Measurements from ENCODE around the gene PIGX. TPM values are rescaled to one million over a fixed set of nuclear protein-coding genes. Genes with fewer than 3 reads are reported as not detected.

The PIGX gene
- total and polyA plus RNA-seq, 2 experiments from 2014 or later, result 31.6 to 36.7 TPM

- H4K20me1 ChIP-seq (ENCODE audit: insufficient read depth, poor library complexity, severe bottlenecking), result peaks cover 10% of the 10 kb centered on the region
- no peaks in the 10 kb centered on the region for H3K27me3 ChIP-seq
- no peak overlapping the region for H2AFZ ChIP-seq
- H3K9me2 ChIP-seq (replicated peaks; ENCODE audit: insufficient read depth), result no peaks in the 10 kb centered on the region
- 55% methylated on average over 6 of the region's 6 CpGs for WGBS (ENCODE audit: low lambda C conversion rate, missing lambda C conversion rate)
- no peak for TF ChIP-seq CTCF (IDR thresholded peaks at IDR 0.05; ENCODE audit: poor library complexity)
- no peak for TF ChIP-seq EZH2 (IDR thresholded peaks at IDR 0.05; ENCODE audit: borderline replicate concordance)
- DNase-seq (ENCODE audit: low spot score), result no peak
- H3K79me2 ChIP-seq, result peaks cover 100% of the 10 kb centered on the region
- H3K4me1 ChIP-seq (ENCODE audit: insufficient read depth), result peaks cover 16% of the 10 kb centered on the region
- peak overlapping the region; percentile 44 for H3K27ac ChIP-seq
- H3K9me3 ChIP-seq (ENCODE audit: low read depth), result no peaks in the 10 kb centered on the region
- no peaks in the 10 kb centered on the region for H3K36me3 ChIP-seq (replicated peaks; ENCODE audit: insufficient read depth, low read depth)
- H3K4me2 ChIP-seq, result peak overlapping the region; percentile 39
- H3K4me3 ChIP-seq, result no peak overlapping the region
Measured at GRCh38 chr3:196772897-196773296, 60.7 kb downstream of the PIGX start.

GRCh38 chr3:196774191-196774820 is 62.1 kb downstream of the PIGX start:
- peak; percentile 43 for DNase-seq (ENCODE audit: low spot score)
- no peaks in the 10 kb centered on the region for H3K27me3 ChIP-seq
- H3K36me3 ChIP-seq (replicated peaks; ENCODE audit: insufficient read depth, low read depth), result no peaks in the 10 kb centered on the region
- H3K9me3 ChIP-seq (ENCODE audit: low read depth), result no peaks in the 10 kb centered on the region
- TF ChIP-seq CTCF (IDR thresholded peaks at IDR 0.05; ENCODE audit: poor library complexity) (no peak), EZH2 (IDR thresholded peaks at IDR 0.05; ENCODE audit: borderline replicate concordance) (no peak), EZH2phosphoT487 (IDR thresholded peaks at IDR 0.05; ENCODE audit: low read depth, severe bottlenecking, unreplicated experiment) (no peak)
- H3K27ac ChIP-seq, result peak overlapping the region; percentile 44
- peaks cover 100% of the 10 kb centered on the region for H3K79me2 ChIP-seq
- H3K9me2 ChIP-seq (replicated peaks; ENCODE audit: insufficient read depth), result no peaks in the 10 kb centered on the region
- H3K4me1 ChIP-seq (ENCODE audit: insufficient read depth), result peaks cover 16% of the 10 kb centered on the region
- H3K4me3 ChIP-seq, result no peak overlapping the region
- no peak overlapping the region for H3K4me2 ChIP-seq
- H2AFZ ChIP-seq, result no peak overlapping the region
- peaks cover 10% of the 10 kb centered on the region for H4K20me1 ChIP-seq (ENCODE audit: insufficient read depth, poor library complexity, severe bottlenecking)
- 60% methylated on average over 5 of the region's 5 CpGs for WGBS (ENCODE audit: low lambda C conversion rate, missing lambda C conversion rate)

GRCh38 chr3:196774848-196775422 is 62.8 kb downstream of the PIGX start:
- WGBS (ENCODE audit: low lambda C conversion rate, missing lambda C conversion rate), result 98% methylated on average over 6 of the region's 6 CpGs
- Histone ChIP-seq H3K9me2 (replicated peaks; ENCODE audit: insufficient read depth) (no peaks in the 10 kb centered on the region), H3K36me3 (replicated peaks; ENCODE audit: insufficient read depth, low read depth) (peaks cover 1% of the 10 kb centered on the region), H3K4me1 (ENCODE audit: insufficient read depth) (peaks cover 16% of the 10 kb centered on the region), H3K9me3 (ENCODE audit: low read depth) (no peaks in the 10 kb centered on the region), H2AFZ (no peak overlapping the region), H3K27ac (peak overlapping the region; percentile 44), H3K4me2 (no peak overlapping the region), H3K79me2 (peaks cover 100% of the 10 kb centered on the region), H4K20me1 (ENCODE audit: insufficient read depth, poor library complexity, severe bottlenecking) (peaks cover 10% of the 10 kb centered on the region), H3K27me3 (no peaks in the 10 kb centered on the region), H3K4me3 (no peak overlapping the region)
- DNase-seq (ENCODE audit: low spot score), result no peak
- no peak for TF ChIP-seq CTCF (IDR thresholded peaks at IDR 0.05; ENCODE audit: poor library complexity)
- TF ChIP-seq EZH2 (IDR thresholded peaks at IDR 0.05; ENCODE audit: borderline replicate concordance), result no peak
- no peak for TF ChIP-seq EZH2phosphoT487 (IDR thresholded peaks at IDR 0.05; ENCODE audit: low read depth, severe bottlenecking, unreplicated experiment)
